T-helper 22 cell (primary cell): Measurements from ENCODE around the gene FARS2.

Experiments used
- DNase-seq: peaks from one replicate; pipeline ENCODE4 v3.0.0-alpha.2; 2020; ENCODE audit warnings: low read depth

Gene FARS2

DNA sequence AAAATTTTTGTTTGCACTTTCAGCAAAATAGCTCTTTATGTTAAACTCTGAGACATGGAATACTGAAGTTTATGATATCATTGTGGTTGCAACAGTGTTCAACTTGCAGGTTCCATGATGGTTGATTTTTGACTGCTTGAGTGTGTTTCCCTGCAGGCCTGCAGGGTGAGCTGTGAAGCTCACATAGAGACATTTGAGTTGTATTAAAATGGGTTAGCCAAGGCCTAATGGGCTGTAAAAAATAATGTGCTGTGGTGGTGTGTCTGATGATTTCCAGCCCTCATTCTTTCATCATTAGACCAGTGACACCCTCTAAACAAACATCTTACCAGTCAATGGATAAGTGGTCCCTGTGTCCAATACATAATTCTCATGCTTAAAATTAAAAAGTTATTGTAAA is 321.4 kb downstream of the FARS2 start:
- DNase-seq = no peak

DNA sequence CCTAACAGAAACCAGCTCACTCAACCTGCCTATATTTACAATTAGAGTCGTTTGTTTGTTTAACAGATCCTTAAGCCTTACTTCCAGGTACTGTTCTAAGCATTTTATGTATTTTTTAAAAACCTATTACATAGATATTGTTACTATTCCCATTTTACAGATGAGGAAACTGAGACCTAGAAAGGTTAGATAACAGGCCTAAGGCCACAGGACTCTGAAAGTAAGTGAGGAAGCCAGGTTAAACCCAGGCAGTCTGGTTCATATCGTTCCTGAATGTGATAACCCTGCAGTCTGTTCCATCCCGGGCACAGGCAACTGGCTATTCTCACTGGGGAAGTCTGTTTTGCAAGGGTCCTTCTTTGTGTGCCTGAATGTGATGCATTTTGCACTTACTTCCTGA is 322.2 kb downstream of the FARS2 start:
- DNase-seq = no peak

DNA sequence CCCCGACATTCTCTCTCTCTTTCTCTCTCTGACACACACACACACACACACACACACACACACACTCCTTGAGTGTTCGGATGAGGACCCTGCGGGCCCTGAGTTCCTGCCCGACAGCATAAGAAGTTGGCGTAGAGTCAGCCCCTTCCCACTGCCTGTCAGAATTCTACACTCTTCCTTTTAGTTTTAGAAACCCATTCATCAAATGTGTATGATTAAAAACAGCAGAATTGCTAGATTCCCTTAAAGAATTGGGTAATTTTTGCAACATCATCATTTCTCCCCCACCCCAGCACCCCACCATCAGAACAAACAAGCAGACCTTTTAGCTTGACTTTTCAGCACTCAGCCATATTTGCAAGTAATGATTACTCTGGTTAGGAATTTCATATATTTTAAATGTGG is 322.8 kb downstream of the FARS2 start:
- no peak for DNase-seq

DNA sequence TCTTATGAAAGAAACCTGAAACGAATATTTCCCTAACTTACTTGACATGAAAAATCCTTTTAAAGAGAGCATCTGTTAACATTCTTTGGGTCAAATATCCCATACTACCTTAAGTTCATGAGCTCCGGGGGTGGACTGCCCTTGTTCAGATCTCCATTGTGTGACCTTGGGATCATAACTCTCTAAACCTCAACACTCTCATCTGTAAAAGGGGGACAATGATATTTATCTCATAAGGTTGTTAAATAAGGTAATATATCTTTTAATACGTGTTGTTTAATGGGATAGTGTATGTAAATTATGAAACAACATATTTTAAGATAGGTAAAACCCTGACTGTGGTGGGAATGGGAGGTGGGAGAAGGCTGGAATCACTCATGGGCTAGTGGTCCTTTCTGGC is 326.3 kb downstream of the FARS2 start:
- no peak for DNase-seq

DNA sequence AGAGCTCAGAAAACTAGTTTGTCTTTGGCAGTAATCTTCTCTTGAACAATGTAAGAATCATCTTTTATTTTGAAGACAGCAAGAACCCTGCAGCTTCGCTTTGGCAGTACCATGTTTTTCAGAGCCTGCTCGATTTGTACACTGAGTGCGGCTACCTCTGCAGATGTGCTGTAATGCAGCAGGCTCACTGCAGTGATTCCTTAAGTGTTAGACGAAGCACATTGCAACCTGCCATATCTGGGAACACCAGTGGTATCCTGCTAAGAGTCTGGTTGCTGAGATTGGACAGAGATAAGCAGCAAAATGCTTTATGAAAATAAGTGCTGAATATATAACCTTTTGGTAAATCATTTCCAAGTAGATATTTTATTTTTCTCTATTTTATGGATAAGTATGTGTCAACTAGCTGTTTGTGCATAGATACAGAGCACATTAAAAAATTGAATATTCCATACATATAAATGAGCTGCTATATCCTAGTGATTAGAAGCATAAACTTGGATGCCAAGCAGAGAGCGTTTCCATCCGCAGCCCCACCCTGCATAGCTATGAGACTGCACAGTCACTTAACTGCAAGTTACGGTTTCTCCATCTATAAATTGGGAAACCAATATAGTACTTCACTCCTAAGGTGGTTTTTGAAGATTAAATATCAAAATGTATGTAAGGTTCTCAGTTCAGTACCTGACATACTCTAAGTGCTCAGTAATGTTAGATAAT is 328.3 kb downstream of the FARS2 start:
- no peak for DNase-seq

DNA sequence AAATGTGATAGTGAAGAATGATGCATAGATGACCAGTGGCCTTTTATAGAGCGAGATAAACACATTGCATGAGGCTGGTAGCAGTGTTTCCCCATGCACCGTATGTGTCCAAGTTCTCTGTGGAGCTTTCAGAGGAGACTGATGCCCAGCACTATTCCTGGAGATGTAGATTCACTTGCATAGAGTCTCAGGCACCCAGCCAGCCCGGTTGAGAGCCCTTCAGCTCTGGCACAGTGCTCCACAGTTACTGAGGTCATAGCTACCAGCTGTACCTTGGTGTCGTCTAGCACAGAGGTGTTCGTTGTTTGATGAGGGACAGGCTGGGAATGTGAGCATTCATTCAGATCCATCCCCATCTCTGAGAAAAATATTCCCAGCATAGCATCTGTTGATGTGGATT is 328.9 kb downstream of the FARS2 start:
- DNase-seq = no peak

DNA sequence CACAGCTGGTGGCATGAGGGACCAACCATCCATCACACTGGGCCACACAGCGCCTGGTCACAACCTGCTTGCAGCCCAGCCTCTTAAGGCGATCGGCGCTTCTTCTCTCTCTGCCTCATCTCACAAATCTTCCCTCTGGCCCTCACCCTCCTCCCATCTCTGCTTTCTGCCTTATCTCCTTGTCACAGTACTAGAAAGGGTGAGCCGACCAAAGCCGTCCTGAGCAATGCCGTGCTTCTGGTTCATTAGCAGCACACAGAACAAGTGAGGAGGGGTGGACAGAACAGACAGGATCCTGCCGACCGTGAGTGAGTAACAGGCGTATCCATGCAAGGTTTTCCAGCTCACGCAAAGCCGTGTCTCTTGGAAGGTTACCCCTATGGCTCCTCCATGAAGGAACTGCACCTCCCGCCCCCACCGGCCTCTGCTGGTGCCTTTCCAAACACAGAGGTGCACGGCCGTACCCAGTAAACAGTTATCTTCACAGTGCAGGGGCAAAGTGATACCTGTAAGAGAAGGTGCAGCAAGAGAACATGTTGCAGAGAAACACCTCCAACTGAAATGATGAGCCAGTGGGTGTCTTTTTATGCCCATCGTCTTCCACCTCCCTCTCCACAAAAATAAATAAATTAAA is 331.7 kb downstream of the FARS2 start:
- DNase-seq = no peak

DNA sequence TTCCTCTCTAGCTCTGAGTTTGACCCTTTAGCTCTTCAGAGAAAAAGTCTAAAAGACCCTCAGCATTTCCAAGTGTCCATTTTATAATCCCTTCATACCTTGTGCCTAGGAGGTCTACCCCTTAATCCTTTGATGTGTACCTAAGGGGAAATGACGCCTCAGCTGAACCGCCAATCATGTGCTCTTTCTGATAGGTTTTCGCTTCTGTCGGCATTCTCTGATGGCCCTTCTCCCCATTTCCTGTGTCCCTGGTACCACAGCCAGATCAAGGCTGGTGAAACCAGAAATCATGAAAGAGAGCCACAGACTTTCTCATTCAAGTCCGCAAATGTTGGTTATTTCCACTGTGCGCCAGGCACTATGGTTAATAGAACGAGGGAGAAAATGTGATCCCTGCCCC is 333.9 kb downstream of the FARS2 start:
- no peak for DNase-seq

DNA sequence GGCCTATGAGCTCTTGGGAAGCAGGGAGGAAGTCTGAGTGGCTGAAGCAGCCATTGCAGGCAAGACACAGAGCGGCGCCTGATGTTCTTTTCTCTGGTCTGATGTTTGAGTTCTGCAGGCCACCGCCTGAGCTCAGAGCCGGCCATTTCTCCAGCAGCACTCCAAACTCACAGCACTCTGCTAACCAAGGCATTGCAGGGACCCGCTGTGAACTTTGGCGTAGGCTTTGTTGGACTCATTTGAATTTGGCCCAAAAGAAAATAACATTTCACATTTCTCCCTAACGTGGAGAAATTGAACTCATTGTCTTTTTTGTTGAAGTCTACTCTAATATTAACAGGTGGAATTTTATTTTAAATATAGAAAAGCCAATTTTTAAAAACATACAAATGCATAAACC is 336.1 kb downstream of the FARS2 start:
- DNase-seq = no peak

DNA sequence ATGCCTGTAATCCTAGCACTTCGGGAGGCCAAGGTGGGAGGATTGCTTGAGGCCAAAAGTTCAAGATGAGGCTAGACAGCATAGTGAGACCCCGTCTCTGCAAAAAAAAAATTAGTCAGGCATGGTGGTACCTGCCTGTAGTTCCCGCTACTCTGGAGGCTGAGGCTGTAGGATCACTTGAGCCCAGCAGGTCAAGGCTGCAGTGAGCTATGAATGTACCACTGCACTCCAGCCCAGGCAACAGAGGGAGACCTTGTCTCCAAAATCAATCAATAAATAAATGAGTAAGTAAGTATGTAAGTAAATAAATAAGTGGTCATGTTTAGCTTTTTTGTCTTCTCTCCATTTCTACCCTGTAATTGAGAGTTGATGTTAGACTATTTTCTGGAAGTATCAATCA is 336.8 kb downstream of the FARS2 start:
- no peak for DNase-seq

DNA sequence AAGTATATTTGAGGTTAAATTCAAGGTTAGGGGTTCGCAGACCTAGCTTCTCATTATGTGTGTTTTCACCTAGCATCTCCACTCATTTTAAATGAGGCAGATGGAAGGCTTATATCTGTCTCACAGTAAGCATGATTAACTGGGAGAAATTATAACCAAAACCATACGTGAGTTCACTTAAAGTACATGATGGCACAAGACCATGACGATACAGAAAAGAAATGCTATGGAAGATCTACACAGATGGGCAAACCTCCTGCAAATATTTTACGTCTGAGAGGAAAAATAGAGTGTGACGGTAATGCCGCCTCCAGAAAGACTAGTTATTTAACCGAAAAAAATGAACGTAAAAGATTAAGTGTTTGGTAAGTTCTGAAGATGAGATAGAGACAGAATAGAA is 337.8 kb downstream of the FARS2 start:
- no peak for DNase-seq

DNA sequence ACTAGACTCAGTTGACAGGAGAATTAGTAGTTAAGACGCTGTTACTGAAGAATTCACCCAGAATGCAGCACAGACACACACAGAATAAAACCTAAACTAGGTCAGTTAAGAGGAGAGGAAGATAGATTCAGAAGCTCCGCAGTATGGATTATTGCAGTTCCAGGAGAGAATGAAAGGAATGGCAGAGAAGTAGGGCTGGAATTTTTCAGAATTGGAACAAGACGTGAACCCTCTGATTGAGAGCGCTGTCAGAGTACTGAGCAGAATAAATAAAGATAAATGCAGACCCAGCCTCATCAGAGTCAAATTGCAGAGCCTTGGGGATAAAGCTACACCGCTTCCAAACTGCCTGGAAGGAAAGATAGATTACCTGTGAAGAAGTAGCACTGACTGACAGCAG is 344.6 kb downstream of the FARS2 start:
- no peak for DNase-seq

DNA sequence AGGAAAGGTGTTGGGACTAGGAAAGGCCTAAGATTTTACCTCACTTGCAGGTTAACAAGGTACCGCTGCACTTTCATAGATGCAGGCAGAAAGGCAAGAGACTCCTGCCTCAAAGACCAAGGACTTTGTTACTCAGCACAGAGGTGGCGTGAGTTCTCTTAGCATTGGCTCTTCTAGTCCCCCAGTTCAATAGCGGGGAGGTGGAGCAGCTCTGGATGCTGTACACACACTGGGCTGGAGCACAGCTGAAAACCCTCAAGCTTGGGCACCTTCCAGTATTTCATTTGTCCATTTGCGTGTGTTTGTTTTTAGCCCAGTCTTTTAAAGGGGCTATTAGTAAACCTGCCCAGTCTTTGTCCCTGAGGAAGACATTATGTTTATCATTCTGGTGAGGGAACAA is 345.2 kb downstream of the FARS2 start:
- no peak for DNase-seq

DNA sequence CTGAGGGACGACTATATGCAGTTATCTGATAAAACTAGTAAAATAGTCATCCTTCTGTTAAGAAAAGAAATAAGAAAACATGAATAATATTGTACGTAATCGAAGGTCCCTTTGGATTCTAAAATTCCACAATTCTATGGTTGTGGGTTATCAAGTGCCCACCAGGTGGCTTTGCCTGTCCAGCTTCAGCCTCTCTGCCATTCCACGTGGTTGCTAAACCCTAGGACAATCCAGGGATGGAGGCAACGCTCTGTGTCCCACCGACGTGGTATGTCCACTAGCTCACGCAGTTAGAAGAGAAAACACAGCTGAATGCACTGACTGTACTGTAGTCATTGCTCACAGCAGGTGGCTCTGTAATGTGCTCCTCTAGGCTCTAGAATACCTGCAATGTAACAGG is 349.3 kb downstream of the FARS2 start:
- DNase-seq = no peak

DNA sequence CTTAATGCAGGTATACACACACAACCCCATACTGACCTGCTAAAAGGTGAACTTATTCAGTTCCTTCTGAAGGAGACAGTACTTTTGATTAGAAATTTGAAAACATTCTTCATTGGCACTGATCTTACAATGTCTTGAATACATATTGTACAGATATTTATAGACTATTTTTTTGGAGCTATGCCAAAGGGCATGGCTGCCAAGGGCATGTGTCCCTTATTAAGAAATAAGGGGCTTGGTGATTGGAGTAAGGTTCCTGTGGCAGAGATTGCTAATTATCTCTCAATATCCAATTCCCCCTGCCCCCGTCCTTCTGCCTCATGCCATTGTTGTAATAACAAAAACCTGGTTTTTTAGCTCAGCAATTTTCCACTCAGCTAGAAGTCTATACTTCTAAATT is 355.9 kb downstream of the FARS2 start:
- no peak for DNase-seq

DNA sequence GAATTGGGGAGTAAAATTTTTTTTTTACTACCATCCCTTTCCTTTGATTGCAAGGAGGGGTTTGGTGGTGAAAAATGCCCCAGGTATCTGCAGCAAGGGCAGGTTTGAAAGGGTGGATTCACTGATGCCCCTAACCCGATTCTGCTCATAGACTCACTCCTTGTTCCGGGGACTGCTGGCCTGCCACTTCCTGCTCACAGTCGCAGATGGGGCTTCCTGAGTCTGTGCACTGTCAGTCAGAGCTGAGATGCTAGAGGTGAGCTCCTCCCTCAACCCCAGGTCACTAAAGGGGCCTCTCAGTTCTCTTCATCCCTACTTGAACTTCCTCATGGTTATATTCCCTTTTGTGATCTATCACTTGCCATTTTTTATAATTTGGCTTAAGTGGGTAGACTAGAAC is 357.9 kb downstream of the FARS2 start:
- no peak for DNase-seq

DNA sequence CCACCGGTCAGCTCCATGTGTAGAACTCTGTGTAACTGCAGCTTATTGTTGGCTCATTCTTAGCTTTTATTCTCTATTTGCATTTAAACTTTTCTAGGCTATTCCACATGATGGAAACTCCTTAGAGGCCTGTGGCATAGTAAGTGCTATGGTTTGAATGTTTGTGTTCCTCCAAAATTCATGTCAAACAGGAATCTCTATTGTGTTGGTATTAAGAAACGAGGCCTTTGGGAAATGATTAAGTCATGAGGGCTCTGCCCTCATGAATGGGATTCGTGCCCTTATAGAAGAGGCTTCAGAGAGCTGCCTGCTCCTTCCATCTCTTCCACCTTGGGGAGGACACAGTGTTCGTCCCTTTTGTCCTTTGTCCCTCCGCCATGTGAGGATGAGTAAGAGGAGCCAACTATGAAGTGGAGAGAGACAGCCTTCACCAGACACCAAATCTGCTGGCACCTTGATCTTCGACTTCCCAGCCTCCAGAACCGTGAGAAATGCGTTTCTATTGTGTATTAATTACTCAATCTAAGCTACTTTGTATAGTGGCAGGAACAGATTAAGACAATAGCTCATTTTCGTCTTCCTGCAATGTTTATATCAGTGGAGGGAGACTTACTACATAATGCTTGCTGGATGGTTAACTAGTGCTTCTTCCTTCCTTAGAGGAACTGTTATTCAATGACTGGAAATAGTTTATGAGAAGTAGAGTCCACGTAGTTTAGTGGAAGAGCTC is 361.1 kb downstream of the FARS2 start:
- no peak for DNase-seq

DNA sequence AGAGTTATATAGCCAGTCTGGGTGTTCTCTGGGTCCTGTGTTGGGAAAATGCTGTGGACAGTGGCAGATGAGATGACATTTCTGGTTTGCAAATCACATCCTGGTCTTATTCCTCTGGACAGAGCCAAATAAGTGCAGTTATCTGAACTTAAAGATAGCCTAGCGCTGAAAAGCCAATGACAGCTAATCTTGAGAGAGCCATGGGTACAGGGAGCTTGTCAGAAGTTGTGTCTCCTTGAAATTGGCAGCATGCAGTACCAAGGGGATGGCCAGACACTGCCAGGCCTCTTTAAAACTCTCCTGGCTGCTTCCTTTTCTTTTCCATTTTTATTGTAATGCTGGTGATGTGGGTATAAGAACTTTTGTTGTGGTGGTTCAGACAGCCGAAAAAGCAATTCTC is 362.5 kb downstream of the FARS2 start:
- DNase-seq = no peak

DNA sequence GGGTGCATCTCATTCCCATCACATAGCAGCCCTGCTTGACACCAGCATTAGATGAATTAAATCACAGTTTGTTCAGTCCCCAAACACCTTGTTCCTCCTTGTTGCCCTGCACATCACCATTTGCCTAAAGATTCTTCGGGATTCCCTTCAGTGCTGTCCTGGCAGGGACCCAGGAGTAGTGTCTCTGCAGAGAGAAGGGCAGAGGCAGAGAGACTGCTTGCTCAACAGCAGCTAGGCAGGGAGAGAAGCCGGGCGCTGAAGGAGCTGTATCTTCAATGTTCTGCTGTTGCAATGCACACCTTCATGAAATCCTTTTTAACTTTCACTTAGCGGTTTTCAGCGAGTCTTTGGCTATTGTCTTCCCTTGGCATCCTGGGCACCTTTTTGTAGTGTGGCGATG is 362.9 kb downstream of the FARS2 start:
- no peak for DNase-seq

DNA sequence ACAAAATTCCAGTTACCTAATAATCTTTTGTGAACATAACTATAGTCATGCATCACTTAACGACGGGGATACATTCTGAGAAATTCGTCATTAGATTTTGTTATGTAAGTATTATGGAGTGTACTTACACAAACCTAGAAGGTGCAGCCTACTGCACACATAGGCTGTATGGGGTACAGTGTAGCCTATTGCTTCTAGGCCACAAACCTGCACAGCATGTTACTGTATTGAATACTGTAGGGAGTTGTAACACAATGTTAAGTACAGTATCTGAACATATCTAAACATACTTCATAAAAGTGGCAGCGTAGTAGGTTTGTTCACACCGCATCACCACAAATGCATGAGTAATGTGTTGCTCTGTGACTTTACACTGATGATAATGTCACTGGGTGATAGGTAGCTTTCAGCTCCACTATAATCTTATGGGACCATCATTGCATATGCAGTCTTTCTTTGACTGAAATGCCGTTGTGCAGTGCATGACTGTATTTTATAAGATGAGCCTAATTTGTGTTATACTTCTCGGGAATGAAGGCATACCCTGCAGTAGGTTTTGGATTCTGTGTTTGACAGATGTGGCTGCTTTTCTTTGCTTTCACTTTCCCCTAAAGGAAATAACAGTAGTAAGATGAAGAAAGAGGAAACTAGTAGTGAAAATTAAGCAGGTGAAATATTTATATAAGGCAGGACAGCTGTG is 365.6 kb downstream of the FARS2 start:
- no peak for DNase-seq

DNA sequence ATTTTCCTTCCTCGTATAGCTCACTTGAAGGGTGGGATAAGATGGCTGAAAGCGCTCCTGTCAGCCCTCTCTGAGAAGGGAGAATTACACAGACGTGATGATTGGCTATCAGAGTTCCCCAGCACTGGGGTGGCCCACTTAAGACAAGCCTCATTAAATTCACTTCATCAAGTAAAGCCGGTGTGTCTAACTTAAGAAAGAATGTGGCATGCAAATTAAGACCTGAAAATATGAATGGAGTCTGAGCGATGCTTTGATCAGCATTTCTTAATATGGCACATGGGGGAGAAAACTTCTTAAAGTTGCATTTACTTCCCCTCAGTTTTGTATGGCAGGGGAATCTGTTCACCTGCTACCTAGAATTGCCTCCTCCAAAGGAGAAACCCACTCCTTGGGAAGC is 369.3 kb downstream of the FARS2 start:
- DNase-seq = no peak

DNA sequence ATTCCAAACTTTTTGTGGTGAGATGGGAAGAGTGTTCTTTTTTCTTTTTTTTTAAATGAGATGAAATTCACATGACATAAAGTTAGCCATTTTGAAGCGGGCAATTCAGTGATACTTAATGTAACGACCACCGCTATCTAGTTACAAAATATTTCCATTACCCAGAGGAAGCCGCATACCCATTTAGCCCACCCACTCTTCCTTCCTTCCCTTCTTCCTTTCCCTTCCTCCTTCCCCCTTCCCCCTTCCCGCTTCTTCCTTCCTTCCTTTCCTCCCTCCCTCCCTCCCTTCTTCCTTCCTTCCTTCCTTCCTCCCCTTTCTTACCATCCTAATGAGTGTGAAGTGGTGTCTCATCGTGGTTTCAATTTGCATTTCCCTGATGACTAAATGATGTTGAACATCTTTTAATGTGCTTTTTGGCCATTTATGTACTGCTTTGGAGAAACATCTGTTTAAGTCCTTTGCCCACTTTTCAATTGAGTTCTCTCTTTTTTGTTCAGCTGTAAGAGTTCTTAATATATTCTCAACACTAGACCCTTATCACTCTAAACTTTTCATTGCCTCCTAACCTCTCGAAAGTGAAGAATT is 371.1 kb downstream of the FARS2 start:
- no peak for DNase-seq

DNA sequence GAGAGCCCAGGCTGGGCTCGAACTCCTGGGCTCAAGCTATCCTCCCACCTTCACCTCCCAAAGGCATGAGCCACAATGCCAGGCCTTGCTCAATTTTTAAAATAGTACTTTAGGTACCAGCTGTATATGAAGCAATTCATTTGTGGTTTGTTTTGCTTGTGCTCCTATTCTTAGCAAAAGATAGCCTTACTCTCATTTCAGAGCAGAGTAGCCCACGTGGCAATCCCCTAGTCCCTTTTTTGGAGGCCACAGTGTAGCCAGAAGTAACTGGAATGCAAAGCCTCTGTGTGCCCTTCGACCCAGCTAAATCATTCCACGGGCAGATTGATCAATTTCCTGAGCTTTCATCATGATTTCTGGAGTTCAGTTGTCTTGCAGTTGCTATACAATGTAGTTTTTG is 373.2 kb downstream of the FARS2 start:
- DNase-seq = no peak
